ENCODE results near the gene METTL23. TPM values are rescaled to one million over a fixed set of nuclear protein-coding genes. Genes with fewer than 3 reads are reported as not detected.
A peak's percentile ranks its signal among the peaks of the same experiment; 100 is the strongest.
"Not testable (repeated sequence)": the region's sequence is repeated elsewhere in the genome, so short reads cannot be mapped to it uniquely, and the experiment has no call there.

METTL23 gene
- total RNA-seq, 2 experiments from 2014 or later = 43.0 to 48.0 TPM

DNA sequence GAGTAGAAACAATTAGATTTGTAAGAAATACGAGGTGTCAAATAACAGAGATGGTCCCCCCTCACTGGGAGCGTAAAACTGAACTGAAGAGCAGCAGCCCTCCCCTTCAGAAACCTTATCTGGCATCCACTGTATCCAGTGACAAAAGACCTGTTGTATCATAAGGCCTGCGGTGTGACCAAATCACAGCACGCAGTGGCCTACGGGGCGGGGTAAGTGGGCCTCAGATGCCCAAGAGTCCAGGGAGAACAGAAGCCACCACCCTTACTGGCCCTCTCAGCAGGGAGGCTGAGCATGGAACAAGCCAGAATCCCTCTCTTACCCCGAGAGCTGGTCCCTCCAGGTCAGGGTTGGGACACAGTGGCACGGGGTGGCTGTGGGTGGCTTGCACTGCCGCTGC lies 5.7 kb upstream of the METTL23 start:
- no peaks in the 10 kb centered on the region for H3K9me3 Mint-ChIP-seq
- peaks cover 92% of the 10 kb centered on the region for H3K36me3 Mint-ChIP-seq (ENCODE audit: low read depth)
- no peak overlapping the region for H3K27ac Mint-ChIP-seq
- H3K27me3 Mint-ChIP-seq = no peaks in the 10 kb centered on the region
- peaks cover 57% of the 10 kb centered on the region for H3K4me1 Mint-ChIP-seq
- DNase-seq = no peak
- H3K4me3 Mint-ChIP-seq = no peak overlapping the region
- CTCF ChIA-PET = no interaction called here
- POLR2A ChIA-PET = interaction anchor here (0.8 kb wide), 1 partner anchor 16 kb away, joined by 3 read pairs; the partner anchor contains the start of gene SRSF2

DNA sequence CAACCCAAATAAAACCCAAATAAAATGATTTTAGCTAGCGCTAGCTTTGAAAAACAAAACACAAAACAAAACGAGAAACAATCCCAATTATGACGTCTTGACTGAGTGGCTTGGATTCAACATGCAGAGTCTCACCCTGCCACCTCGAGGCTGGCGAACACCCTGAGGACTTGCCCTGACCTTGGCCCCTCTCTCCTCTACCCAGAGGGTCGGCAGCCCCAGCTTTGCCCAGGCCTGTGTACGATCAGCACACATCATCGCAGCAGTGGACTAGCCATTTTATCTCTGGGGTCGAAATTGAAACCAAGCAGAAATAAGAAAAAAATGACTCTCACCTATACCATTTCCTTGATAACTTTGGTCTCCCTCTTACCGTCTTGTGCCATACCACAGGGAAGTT lies 5.2 kb upstream of the METTL23 start:
- DNase-seq = no peak
- H3K4me3 Mint-ChIP-seq = no peak overlapping the region
- CTCF ChIA-PET = no interaction called here
- no peaks in the 10 kb centered on the region for H3K27me3 Mint-ChIP-seq
- POLR2A ChIA-PET = interaction anchor here (0.8 to 1.5 kb wide), 2 partner anchors 15 to 49 kb away, joined by 3 read pairs; partner anchors contain the start of gene SRSF2
- H3K9me3 Mint-ChIP-seq = no peaks in the 10 kb centered on the region
- peaks cover 90% of the 10 kb centered on the region for H3K36me3 Mint-ChIP-seq (ENCODE audit: low read depth)
- H3K27ac Mint-ChIP-seq = no peak overlapping the region
- H3K4me1 Mint-ChIP-seq = peaks cover 52% of the 10 kb centered on the region

DNA sequence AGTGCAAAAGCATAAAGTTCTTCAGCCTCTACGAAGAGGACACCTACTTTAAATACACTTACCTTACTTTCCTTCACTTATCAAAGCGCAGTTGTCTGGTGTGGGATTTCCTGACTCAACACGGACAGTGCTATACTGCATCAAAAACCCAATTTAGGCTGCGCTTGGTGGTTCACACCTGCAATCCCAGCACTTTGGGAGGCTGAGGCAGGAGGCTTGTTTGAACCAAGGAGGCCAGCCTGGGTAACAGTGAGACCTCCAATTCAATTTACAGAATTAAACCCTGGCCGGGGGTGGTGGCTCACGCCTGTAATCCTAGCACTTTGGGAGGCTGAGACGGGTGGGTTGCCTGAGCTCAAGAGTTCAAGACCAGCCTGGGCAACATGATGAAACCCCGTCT lies 4.4 kb upstream of the METTL23 start:
- POLR2A ChIA-PET = interaction anchor here (0.7 to 1.5 kb wide), 2 partner anchors 10 to 50 kb away, joined by 3 read pairs; no protein-coding TSS in a partner anchor
- H3K36me3 Mint-ChIP-seq (ENCODE audit: low read depth) = peaks cover 87% of the 10 kb centered on the region
- no peaks in the 10 kb centered on the region for H3K27me3 Mint-ChIP-seq
- CTCF ChIA-PET = no interaction called here
- peaks cover 46% of the 10 kb centered on the region for H3K4me1 Mint-ChIP-seq
- no peaks in the 10 kb centered on the region for H3K9me3 Mint-ChIP-seq
- no peak overlapping the region for H3K4me3 Mint-ChIP-seq
- H3K27ac Mint-ChIP-seq = no peak overlapping the region
- DNase-seq = no peak

DNA sequence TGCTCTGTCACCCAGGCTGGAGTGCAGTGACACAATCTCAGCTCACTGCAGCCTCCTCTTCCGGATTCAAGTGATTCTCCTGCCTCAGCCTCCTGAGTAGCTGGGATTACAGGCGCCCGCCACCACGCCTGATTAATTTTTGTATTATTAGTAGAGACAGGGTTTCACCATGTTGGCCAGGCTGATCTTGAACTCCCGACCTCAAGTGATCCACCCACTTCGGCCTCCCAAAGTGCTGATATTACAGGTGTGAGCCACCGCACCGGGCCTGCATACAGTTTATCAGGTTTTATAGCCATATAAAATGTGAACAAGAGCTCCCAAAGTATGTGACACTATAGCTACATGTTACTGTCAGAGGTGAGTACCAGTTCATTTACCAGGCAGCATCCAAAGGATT lies 3.7 kb upstream of the METTL23 start:
- POLR2A ChIA-PET = interaction anchor here (0.6 to 1.5 kb wide), 4 partner anchors 9 to 51 kb away, joined by 3 read pairs; no protein-coding TSS in a partner anchor
- not testable (repeated sequence) for H3K9me3 Mint-ChIP-seq, H3K27me3 Mint-ChIP-seq, H3K27ac Mint-ChIP-seq, H3K4me3 Mint-ChIP-seq, DNase-seq
- H3K36me3 Mint-ChIP-seq (ENCODE audit: low read depth) = peaks cover 90% of the 10 kb centered on the region
- peaks cover 45% of the 10 kb centered on the region for H3K4me1 Mint-ChIP-seq
- CTCF ChIA-PET = interaction anchor here (0.5 to 0.6 kb wide), 2 partner anchors 9 to 29 kb away, joined by 3 read pairs; no protein-coding TSS in a partner anchor

DNA sequence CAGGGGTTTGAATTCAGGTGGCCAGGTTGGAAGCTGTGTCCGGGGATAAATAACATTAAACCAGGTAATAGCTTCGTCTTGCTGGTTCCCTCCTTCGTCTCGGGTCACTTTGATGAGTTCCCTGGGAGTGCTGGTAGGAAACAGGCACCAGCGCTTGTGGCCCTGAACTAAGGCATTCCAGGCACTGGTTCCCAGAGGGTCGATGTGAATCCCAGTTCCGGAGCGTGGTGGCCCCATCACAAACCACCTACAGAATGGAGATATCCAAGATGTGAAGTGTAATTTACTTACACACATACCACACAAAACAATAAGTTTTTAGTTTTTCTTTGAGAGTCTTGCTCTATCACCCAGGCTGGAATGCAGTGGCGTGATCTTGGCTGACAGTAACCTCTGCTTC lies 2.8 kb upstream of the METTL23 start:
- Mint-ChIP-seq H3K9me3 (no peaks in the 10 kb centered on the region), H3K27me3 (no peaks in the 10 kb centered on the region), H3K4me3 (no peak overlapping the region), H3K4me1 (peaks cover 51% of the 10 kb centered on the region), H3K27ac (no peak overlapping the region), H3K36me3 (ENCODE audit: low read depth) (peaks cover 81% of the 10 kb centered on the region)
- CTCF ChIA-PET = interaction anchor here (0.6 to 5.2 kb wide), 2 partner anchors 9 to 10 kb away, joined by 3 to 36 read pairs; no protein-coding TSS in a partner anchor
- POLR2A ChIA-PET = interaction anchor here (1.5 to 4.4 kb wide), 2 partner anchors 9 to 28 kb away, joined by 3 to 59 read pairs; no protein-coding TSS in a partner anchor
- no peak for DNase-seq

DNA sequence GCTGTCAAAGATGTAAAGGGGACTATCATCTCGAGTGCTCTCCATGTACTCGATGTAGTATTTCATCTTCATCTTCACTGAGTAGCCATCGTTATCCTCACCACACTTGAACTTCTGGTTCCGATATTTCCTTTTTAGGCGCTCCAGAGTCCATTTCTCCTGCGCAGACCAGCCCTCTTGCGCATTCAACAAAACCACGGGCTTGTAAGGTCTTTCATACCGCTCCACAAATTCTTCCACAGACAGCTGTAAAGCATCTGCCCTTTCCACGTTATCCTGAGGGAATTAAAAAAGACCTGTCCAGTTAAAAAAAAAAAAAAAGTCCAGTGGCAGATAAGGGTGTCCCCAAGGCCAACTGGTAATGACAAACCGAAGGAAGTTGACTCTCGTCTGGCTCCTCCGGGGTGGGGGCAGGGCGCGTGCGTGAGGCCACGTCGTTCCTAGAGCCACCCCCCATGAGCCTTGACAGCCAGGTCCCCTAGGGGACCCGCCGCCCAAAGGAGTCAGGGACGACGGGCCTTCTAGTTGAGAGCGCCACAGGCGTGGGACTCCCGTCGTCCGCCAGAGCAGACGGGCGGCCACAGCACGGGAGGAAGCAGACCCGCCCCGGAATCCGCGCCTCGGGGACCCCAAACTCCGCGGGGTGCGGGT lies 934 bp upstream of the METTL23 start:
- no peaks in the 10 kb centered on the region for H3K27me3 Mint-ChIP-seq
- peaks cover 76% of the 10 kb centered on the region for H3K36me3 Mint-ChIP-seq (ENCODE audit: low read depth)
- no peaks in the 10 kb centered on the region for H3K9me3 Mint-ChIP-seq
- H3K4me1 Mint-ChIP-seq = peaks cover 60% of the 10 kb centered on the region
- DNase-seq = peak; percentile 81
- ChIA-PET CTCF (interaction anchor here (0.5 to 5.2 kb wide), 6 partner anchors 10 to 920 kb away, joined by 3 to 36 read pairs (median 8); partner anchors contain the start of genes MFSD11 and SRSF2), POLR2A (interaction anchor here (0.8 to 6.0 kb wide), 11 partner anchors 11 to 363 kb away, joined by 3 to 248 read pairs (median 6); partner anchors contain the start of genes MFSD11 and SRSF2)
- H3K4me3 Mint-ChIP-seq = peak overlapping the region; percentile 91
- peak overlapping the region; percentile 94 for H3K27ac Mint-ChIP-seq

DNA sequence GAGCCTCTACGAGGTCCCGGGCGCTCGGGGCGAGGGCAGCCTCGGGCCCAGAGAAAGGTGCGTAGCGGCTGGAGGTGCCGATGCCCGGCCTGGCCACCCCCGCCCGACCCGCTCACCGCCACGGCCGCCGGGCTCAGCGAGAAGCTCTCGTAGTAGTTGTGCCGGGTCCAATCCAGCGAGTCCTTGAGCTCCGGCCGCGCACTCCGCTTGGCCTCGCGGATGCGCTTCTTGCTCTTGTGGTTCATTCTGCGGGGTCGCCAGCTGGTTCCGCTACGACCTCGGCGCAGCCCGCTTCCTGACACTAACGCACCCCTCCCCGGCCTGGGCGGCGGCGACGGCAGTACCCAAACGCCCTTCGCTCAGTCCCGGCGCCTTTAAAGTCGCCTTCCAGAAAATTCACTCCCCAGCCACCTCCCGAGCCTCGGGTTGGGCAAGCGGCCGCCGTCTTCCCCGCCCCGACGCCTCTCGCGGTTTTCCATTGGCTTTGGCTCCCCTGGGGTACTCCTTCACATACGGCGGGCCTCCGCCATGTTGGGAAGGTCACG lies 336 bp upstream of the METTL23 start, which contains the start of gene JMJD6:
JMJD6 (minus strand) TSS at position 376 of the 545 bp plus-strand sequence; CDS start at position 245, 131 bp downstream.
- H3K36me3 Mint-ChIP-seq (ENCODE audit: low read depth) = peaks cover 71% of the 10 kb centered on the region
- H3K9me3 Mint-ChIP-seq = no peaks in the 10 kb centered on the region
- ChIA-PET CTCF (interaction anchor here (0.5 to 5.2 kb wide), 4 partner anchors 9 to 921 kb away, joined by 4 to 36 read pairs (median 20); partner anchors contain the start of genes MFSD11 and SRSF2), POLR2A (interaction anchor here (0.8 to 6.0 kb wide), 11 partner anchors 11 to 362 kb away, joined by 3 to 248 read pairs (median 6); partner anchors contain the start of genes MFSD11 and SRSF2)
- H3K4me3 Mint-ChIP-seq = peak within 1 kb of the TSS; percentile 91
- DNase-seq = peak; percentile 97
- H3K4me1 Mint-ChIP-seq = peaks cover 58% of the 10 kb centered on the region
- no peaks in the 10 kb centered on the region for H3K27me3 Mint-ChIP-seq
- peak within 1 kb of the TSS; percentile 94 for H3K27ac Mint-ChIP-seq

- H3K36me3 Mint-ChIP-seq (ENCODE audit: low read depth) = peaks cover 67% of the 10 kb centered on the region
- POLR2A ChIA-PET = interaction anchor here (0.7 to 6.0 kb wide), 18 partner anchors 9 to 361 kb away, joined by 3 to 248 read pairs (median 4); partner anchors contain the start of genes MFSD11, MGAT5B, SRSF2 and ST6GALNAC1
- H3K9me3 Mint-ChIP-seq = no peaks in the 10 kb centered on the region
- H3K27ac Mint-ChIP-seq = peak overlapping the region; percentile 94
- peaks cover 59% of the 10 kb centered on the region for H3K4me1 Mint-ChIP-seq
- CTCF ChIA-PET = interaction anchor here (0.6 to 5.2 kb wide), 9 partner anchors 7 to 170 kb away, joined by 3 to 36 read pairs (median 4); partner anchors contain the start of genes MFSD11 and SRSF2
- H3K4me3 Mint-ChIP-seq = peak overlapping the region; percentile 91
- H3K27me3 Mint-ChIP-seq = no peaks in the 10 kb centered on the region
- peak; percentile 35 for DNase-seq
These were observed 1.3 kb downstream of the METTL23 start for GRCh38 chr17:76727745-76728456.

DNA sequence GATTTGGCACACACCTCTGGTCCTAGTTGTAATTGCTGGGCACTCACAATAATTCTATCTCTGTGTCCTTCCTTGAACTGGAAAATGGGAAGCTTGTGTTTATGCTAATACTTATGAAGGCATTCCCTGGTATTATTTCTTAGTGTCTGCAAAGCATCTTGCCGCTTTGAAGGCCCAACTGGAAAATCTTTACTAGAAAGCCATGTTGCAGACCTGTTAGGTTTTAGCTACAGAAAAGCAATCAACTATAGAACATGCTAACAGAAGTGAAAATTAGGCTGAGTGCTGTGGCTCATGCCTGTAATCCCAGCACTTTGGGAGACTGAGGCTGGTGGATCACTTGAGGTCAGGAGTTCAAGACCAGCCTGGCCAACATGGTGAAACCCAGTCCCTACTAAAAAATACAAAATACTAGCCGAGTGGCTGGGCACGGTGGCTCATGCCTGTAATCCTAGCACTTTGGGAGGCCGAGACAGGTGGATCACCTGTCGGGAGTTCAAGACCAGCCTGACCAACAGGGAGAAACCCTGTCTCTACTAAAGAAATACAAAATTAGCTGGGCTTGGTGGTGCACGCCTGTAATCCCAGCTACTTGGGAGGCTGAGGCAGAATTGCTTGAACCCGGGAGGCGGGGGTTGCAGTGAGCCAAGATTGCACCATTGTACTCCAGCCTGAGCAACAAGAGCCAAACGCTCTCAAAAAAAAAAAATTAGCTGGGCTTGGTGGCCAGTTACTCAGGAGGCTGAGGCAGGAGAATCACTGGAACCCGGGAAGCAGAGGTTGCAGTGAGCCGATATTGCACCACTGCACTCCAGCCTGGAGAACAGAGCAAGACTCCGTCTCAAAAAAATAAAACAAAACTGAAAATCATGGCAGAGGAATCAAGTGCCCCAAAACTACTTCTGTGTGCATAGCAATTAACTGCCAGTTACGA lies 5.4 kb downstream of the METTL23 start:
- CTCF ChIA-PET = interaction anchor here (1.5 kb wide), 1 partner anchor 174 kb away, joined by 4 read pairs; no protein-coding TSS in a partner anchor
- Mint-ChIP-seq H3K27ac (peak overlapping the region; percentile 45), H3K36me3 (ENCODE audit: low read depth) (peaks cover 71% of the 10 kb centered on the region)

DNA sequence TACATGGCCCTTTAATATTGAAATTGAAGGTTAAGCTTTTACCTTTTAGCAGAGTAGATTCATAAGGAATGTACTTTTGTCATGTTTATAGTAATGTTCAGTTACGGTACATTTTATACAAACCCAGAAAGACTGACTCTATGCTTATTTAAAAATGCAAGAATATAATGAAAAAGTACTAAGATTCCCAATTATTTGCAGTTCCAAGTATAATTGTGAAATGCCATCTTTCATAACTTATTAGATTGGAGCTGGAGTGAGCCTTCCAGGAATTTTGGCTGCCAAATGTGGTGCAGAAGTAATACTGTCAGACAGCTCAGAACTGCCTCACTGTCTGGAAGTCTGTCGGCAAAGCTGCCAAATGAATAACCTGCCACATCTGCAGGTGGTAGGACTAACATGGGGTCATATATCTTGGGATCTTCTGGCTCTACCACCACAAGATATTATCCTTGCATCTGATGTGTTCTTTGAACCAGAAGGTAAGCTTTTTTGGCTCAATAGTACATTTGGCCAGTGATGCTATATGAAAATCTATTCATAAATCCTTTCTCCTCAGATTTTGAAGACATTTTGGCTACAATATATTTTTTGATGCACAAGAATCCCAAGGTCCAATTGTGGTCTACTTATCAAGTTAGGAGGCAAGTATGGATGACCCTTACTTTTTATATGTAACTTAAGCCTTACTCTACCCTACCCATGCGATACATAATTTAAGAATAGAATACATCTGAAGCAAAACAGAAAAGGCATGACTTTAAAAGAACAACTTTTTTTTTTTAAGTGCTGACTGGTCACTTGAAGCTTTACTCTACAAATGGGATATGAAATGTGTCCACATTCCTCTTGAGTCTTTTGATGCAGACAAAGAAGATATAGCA lies 6.3 kb downstream of the METTL23 start:
- H3K27ac Mint-ChIP-seq = peak overlapping the region; percentile 91
- ChIA-PET POLR2A (interaction anchor here (1.0 to 2.6 kb wide), 9 partner anchors 10 to 175 kb away, joined by 3 to 11 read pairs (median 3); no protein-coding TSS in a partner anchor), CTCF (interaction anchor here (1.1 kb wide), 1 partner anchor 19 kb away, joined by 4 read pairs; no protein-coding TSS in a partner anchor)
- peak overlapping the region; percentile 93 for H3K4me3 Mint-ChIP-seq
- peaks cover 56% of the 10 kb centered on the region for H3K4me1 Mint-ChIP-seq
- DNase-seq = no peak
- H3K36me3 Mint-ChIP-seq (ENCODE audit: low read depth) = peaks cover 64% of the 10 kb centered on the region
- H3K27me3 Mint-ChIP-seq = no peaks in the 10 kb centered on the region
- H3K9me3 Mint-ChIP-seq = no peaks in the 10 kb centered on the region

More for the DNA sequence above, 5.4 kb downstream of the METTL23 start:
- not testable (repeated sequence) for DNase-seq, H3K4me3 Mint-ChIP-seq, H3K9me3 Mint-ChIP-seq, H3K27me3 Mint-ChIP-seq
- POLR2A ChIA-PET = interaction anchor here (0.9 to 2.5 kb wide), 12 partner anchors 9 to 174 kb away, joined by 3 to 11 read pairs (median 3); no protein-coding TSS in a partner anchor
- peaks cover 56% of the 10 kb centered on the region for H3K4me1 Mint-ChIP-seq

- Mint-ChIP-seq H3K36me3 (ENCODE audit: low read depth) (peaks cover 64% of the 10 kb centered on the region), H3K4me3 (peak overlapping the region; percentile 93), H3K4me1 (peaks cover 56% of the 10 kb centered on the region), H3K27me3 (no peaks in the 10 kb centered on the region), H3K9me3 (no peaks in the 10 kb centered on the region), H3K27ac (peak overlapping the region; percentile 91)
- no peak for DNase-seq
- CTCF ChIA-PET = interaction anchor here (1.1 to 1.2 kb wide), 2 partner anchors 19 to 20 kb away, joined by 3 to 4 read pairs; no protein-coding TSS in a partner anchor
- POLR2A ChIA-PET = interaction anchor here (1.0 to 6.5 kb wide), 8 partner anchors 6 to 462 kb away, joined by 3 to 248 read pairs (median 6); partner anchors contain the start of genes JMJD6 and METTL23
These were observed 6.9 kb downstream of the METTL23 start for GRCh38 chr17:76733618-76733957.

Data from activated CD4-positive, alpha-beta memory T cell treated with anti-CD3 and anti-CD28 coated beads, Interleukin-2, amount 10 ng/mL, durations not matched to agents 7 days and 5 days (primary cell).